Prostate gland (tissue), 2 donors: ENCODE measurements around the gene CSNK1A1.

Experiments
- POLR2A ChIP-seq: fragments of 450-650 bp; IDR thresholded peaks from one replicate; pipeline ENCODE4 v1.6.1; 2016; ENCODE audit warnings: antibody characterized with exemption, mild to moderate bottlenecking
- POLR2AphosphoS5 ChIP-seq: sonication (generic); formaldehyde crosslinking; IDR thresholded peaks from one replicate; pipeline ENCODE4 v1.6.1; 2017; ENCODE audit warnings: antibody characterized with exemption
- TF ChIP-seq, protein P1 (sequence below), 4 experiments: fragments of 200-600 bp in 2 of 4; fragments of 450-650 bp in 2 of 4; sonication (generic) in 2 of 4; IDR thresholded peaks; 1 replicate in 3 of 4; 2 replicates in 1 of 4; pipeline ENCODE4 v1.5.1; 2016 to 2019; ENCODE audit warnings: antibody characterized with exemption in 4 of 4, mild to moderate bottlenecking in 2 of 4, moderate library complexity in 2 of 4

DNA sequence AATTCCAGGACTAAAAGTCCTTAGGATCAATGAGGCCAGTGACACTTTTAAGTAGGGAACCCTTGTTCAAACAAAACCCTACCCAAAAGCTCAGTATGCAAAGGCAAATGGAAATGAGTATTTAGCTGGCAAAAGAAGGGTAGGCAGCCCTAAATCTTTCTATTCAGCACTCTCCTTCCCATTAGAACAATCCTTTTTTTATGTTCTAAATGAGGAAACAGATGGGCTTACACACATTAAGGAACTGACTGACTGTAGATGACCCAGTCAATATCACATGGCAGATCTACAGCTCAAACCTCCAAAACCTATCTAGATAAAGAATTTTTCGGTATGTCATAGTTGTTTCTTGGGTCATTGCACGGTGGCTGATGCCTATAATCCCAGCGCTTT lies 7.2 kb downstream of the CSNK1A1 start:
- TF ChIP-seq, protein P1, sequence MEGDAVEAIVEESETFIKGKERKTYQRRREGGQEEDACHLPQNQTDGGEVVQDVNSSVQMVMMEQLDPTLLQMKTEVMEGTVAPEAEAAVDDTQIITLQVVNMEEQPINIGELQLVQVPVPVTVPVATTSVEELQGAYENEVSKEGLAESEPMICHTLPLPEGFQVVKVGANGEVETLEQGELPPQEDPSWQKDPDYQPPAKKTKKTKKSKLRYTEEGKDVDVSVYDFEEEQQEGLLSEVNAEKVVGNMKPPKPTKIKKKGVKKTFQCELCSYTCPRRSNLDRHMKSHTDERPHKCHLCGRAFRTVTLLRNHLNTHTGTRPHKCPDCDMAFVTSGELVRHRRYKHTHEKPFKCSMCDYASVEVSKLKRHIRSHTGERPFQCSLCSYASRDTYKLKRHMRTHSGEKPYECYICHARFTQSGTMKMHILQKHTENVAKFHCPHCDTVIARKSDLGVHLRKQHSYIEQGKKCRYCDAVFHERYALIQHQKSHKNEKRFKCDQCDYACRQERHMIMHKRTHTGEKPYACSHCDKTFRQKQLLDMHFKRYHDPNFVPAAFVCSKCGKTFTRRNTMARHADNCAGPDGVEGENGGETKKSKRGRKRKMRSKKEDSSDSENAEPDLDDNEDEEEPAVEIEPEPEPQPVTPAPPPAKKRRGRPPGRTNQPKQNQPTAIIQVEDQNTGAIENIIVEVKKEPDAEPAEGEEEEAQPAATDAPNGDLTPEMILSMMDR (IDR thresholded peaks at IDR 0.05), result no peak
- TF ChIP-seq POLR2A (no peak), POLR2AphosphoS5 (no peak)
